Heart left ventricle (tissue), 13 donors: Measurements from ENCODE around the gene KLHL13.

Experiments used
- POLR2A ChIP-seq, 2 donors: fragments of 450-650 bp; IDR thresholded peaks; one replicate each; pipeline ENCODE4 v1.6.1; 2017; ENCODE audit warnings: antibody characterized with exemption in 2 of 2, mild to moderate bottlenecking in 2 of 2, moderate library complexity in 2 of 2
- TF ChIP-seq, protein P1 (sequence below), 12 donors: fragments of 200-600 bp; sonication (generic) in 4 of 12; IDR thresholded peaks; one replicate each; pipeline versions ENCODE4 v1.5.0 to v1.8.0; 2018 to 2022; ENCODE audit warnings: antibody characterized with exemption in 12 of 12, mild to moderate bottlenecking in 5 of 12
- donor health status: ischemic (EF 13 %, LVEDD 7.1; RV severe dilation, severe dysfunction).
- donor health status: DM: no; HTN: yes; CAD: no.
- donor health status: DM: no; HTN: no; CAD: no.
- donor health status: ischemic (EF 25% LVEDD 6.9; RV normal size, moderate dysfunction).
- donor health status: ischemic (EF 25% LVEDD 5.7; RV mildly dilated, moderate dysfunction).
- donor health status: ischemic (EF 35%, LVEDD 5.7; RV mildly dilated, moderate dysfunction).
- donor health status: nonischemic (EF 11% LVEDD 7.7; RV severe dilation, severe dysfunction).
- donor health status: DM: yes; HTN: yes; CAD: no.
- donor health status: PGD.
- donor health status: ischemic (EF 29% LVEDD 5.4; RV normal size, mild dysfunction).
- donor health status: nonischemic (EF 23%, LVEDD 6.1; RV moderate dilation, normal function).

DNA sequence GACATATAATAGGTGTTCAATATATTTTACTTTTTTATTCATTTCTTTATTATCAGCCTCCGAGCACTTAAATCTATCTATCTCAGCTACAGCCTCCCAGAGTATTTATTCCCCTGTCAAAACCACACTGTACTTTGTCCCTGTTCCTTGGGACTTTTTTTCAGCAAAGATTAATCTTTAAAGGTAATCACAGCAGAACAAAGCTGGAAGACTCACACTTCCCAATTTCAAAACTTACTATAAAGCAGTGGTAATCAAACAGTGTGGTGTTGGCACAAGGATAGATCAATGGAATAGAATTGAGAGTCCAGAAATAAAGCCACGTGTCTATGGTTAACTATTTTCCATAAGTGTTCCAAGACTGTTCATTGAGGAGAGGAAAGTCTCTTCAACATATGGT, 59.7 kb downstream of the KLHL13 start:
- TF ChIP-seq, protein P1, sequence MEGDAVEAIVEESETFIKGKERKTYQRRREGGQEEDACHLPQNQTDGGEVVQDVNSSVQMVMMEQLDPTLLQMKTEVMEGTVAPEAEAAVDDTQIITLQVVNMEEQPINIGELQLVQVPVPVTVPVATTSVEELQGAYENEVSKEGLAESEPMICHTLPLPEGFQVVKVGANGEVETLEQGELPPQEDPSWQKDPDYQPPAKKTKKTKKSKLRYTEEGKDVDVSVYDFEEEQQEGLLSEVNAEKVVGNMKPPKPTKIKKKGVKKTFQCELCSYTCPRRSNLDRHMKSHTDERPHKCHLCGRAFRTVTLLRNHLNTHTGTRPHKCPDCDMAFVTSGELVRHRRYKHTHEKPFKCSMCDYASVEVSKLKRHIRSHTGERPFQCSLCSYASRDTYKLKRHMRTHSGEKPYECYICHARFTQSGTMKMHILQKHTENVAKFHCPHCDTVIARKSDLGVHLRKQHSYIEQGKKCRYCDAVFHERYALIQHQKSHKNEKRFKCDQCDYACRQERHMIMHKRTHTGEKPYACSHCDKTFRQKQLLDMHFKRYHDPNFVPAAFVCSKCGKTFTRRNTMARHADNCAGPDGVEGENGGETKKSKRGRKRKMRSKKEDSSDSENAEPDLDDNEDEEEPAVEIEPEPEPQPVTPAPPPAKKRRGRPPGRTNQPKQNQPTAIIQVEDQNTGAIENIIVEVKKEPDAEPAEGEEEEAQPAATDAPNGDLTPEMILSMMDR (IDR thresholded peaks at IDR 0.05) = no peak
- TF ChIP-seq POLR2A (IDR thresholded peaks at IDR 0.05) = no peak
